Embryonic facial prominence (tissue), 1 donor: ENCODE measurements around the gene PRR33.

Experiments used
- DNase-seq: peaks from one replicate; pipeline ENCODE4 v3.0.0-alpha.2; 2016; ENCODE audit errors: extremely low spot score

Gene PRR33

GRCh38 chr11:1916132-1916985 lies 24.7 kb upstream of the PRR33 start:
- no peak for DNase-seq

DNA sequence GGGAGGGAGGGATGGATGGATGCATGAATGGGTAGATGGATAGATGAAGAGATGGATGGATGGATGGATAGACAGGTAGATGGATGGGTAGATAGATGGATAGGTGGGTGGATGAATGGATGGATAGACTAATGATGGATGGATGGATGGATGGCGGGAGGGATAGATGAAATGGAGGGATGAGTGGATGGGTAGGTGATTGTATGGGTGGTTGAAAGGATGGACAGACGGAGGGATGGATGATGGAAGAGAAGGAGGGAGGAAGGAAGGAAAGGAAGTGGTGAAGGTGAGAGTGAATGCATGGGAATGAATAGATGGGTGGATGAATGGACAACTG lies 24.1 kb upstream of the PRR33 start:
- no peak for DNase-seq

GRCh38 chr11:1913271-1914060 lies 21.8 kb upstream of the PRR33 start:
- DNase-seq = no peak

DNA sequence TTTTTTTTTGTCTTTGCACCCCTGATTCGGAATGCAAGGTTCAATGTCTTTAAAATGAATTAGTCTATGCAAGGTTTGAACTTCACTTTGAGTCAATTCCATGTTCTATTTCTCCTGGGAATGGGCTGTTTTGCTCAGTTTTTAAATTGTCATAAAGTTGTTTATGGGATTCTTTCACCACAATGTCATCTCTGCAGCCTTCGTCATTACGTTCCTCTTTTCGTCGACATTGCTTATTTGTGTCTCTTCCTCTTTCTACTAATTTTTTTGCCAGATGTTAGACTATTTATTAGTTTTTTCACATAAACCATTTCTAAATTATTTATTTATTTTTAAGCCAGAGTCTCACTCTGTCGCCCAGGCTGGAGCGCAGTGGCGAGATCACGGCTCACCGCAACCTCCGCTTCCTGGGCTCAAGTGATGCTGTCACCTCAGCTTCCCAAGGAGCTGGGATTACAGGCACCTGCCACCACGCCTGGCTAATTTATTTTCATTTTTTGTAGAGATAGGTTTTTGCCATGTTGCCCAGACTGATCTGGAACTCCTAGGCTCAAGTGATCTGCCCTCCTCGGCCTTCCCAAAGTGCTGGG lies 20.7 kb upstream of the PRR33 start:
- no peak for DNase-seq

DNA sequence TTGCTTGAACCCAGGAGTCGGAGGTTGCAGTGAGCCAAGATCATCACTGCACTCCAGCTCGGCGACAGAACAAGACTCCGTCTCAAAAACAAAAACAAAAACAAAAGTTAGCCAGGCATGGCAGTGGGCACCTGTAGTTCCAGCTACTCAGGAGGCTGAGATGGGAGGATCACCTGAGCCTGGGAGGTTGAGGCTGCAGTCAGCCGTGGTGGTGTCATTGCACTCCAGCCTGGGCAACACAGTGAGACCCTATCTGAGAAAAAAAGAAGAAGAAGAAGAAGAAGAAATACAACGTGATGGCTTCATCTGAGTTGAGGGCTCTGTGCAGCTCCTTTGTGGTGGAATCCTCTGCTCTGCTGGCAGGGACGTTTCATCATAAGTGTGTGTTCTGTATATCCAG lies 17.8 kb upstream of the PRR33 start:
- no peak for DNase-seq

DNA sequence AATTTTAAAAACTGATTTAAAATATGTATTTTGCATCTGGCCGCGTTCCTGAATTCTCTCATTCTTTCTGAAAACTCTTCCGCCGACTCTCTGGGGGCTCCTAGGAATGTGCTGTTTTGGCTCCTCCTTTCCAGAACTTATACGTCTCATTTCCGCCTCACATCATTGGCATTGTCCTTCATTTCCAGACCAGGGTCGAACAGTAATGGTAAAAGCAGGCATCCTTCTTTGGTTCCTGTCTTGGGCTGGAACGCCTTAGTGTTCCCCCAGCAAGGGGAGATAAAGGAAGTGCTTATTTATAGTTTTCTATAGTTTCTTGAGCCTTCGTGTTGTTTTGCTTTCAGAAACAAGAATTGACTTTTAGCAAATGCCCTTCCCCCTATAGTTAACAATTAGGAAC lies 16.9 kb upstream of the PRR33 start:
- peak; percentile 84 for DNase-seq

GRCh38 chr11:1906611-1907423 lies 15.1 kb upstream of the PRR33 start:
- DNase-seq = no peak

- no peak for DNase-seq
These were observed 14.5 kb upstream of the PRR33 start for GRCh38 chr11:1906181-1906580.

- DNase-seq = no peak
These were observed 8.0 kb upstream of the PRR33 start for GRCh38 chr11:1899686-1900085.

DNA sequence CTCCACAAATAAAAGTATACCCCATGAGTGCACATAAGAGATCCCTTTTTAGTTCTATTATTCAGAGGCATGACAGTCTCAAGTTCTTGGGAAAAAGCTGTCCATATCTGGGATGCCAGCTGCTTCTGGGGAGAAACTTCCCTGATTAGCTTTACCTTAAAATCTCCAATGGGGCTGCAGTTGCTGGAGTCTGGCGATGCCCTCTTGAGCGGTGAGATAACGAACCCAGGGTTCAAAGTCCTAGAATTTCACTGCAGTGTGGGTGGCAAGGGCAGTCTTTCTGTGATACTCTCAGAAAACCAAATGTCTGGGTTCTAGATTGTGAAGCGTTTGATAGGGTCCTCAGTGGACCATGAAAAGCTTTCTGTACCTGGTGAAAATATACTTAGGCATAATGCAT lies 7.4 kb upstream of the PRR33 start:
- no peak for DNase-seq

- no peak for DNase-seq
These were observed 5.2 kb upstream of the PRR33 start for GRCh38 chr11:1896923-1897322.

DNA sequence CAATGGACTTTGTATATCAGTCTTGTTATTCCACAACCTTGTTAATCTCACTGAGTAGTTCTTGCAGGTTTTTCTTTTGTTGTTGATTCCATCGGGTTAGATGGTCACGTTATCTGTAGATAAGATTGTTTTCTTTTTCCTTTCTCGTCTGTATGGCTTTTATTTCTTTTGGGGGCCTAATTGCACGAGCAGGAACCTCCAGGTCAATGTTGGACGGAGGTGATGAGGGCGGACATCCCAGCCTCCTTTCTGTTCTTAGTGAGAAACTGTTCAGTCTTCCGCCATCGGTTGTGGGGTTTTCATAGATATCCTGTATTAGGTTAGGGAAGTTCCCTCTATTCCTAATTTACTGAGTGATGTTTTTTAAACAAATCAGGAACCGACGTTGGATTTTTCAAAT lies 4.8 kb upstream of the PRR33 start:
- DNase-seq = no peak

- DNase-seq = no peak
These were observed 3.1 kb upstream of the PRR33 start for GRCh38 chr11:1894759-1895158.

DNA sequence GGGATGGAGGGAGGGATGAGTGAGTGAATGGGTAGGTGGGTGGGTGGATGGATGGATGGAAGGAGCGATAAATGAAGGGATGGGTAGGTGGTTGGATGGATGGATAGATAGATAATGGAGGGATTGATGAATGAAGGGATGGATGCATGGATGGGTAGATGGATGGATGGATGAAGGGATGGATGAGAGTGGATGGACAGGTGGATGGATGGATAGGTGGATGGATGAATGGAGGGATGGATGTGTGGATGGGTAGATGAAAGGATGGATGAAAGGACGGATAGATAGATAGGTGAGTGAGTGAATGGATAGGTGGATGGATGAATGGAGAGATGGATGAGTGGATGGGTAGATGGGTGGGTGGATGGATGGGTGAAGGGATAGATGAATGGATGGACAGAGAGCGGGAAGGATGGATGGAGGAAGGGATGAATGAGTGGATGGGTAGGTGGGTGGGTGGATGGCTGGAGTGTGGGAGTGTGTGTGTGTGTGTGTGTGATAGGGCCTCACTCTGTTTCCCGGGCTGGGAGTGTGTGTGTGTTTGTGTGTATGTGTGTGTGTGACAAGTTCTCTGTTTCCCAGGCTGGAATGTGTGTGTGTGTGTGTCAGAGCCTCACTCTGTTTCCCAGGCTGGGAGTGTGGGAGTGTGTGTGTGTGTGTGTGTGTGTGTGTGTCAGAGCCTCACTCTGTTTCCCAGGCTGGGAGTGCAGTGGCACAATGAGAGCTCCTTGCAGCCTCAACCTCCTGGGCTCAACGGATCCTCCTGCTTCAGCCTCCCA lies 2.1 kb upstream of the PRR33 start:
- DNase-seq = no peak

GRCh38 chr11:1892558-1892957 lies 863 bp upstream of the PRR33 start:
- no peak for DNase-seq

GRCh38 chr11:1892116-1892515 lies 421 bp upstream of the PRR33 start:
- DNase-seq = no peak

- DNase-seq = no peak
These were observed 552 bp downstream of the PRR33 start for GRCh38 chr11:1890856-1891830.

- DNase-seq = no peak
These were observed 1.5 kb downstream of the PRR33 start for GRCh38 chr11:1889941-1890855.
